ENCODE measurements around the gene AKAP1.

AKAP1 gene

DNA sequence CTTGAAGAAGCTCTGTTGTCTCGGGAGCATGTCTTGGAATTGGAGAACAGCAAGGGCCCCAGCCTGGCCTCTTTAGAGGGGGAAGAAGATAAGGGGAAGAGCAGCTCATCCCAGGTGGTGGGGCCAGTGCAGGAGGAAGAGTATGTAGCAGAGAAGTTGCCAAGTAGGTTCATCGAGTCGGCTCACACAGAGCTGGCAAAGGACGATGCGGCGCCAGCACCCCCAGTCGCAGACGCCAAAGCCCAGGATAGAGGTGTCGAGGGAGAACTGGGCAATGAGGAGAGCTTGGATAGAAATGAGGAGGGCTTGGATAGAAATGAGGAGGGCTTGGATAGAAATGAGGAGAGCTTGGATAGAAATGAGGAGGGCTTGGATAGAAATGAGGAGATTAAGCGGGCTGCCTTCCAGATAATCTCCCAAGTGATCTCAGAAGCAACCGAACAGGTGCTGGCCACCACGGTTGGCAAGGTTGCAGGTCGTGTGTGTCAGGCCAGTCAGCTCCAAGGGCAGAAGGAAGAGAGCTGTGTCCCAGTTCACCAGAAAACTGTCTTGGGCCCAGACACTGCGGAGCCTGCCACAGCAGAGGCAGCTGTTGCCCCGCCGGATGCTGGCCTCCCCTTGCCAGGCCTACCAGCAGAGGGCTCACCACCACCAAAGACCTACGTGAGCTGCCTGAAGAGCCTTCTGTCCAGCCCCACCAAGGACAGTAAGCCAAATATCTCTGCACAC lies 21.2 kb downstream of the AKAP1 start:
- no peak for DNase-seq

DNA sequence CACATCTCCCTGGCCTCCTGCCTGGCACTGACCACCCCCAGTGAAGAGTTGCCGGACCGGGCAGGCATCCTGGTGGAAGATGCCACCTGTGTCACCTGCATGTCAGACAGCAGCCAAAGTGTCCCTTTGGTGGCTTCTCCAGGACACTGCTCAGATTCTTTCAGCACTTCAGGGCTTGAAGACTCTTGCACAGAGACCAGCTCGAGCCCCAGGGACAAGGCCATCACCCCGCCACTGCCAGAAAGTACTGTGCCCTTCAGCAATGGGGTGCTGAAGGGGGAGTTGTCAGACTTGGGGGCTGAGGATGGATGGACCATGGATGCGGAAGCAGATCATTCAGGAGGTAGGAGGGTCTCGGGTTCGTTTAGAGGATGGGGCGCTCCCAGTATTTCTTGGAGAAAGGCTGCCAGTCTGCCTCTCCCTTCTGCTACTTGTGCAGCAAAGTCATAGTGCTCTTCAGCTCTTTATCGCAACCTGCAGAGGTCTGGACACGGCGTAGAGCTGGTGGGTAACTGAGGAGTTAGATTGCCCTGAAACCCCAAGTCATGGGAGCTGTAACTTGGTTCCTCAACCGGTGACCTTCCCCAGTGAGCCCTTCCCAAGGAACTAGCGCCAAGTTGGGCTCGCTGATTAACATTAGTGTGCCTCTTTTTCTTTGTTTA lies 21.9 kb downstream of the AKAP1 start:
- no peak for DNase-seq

DNA sequence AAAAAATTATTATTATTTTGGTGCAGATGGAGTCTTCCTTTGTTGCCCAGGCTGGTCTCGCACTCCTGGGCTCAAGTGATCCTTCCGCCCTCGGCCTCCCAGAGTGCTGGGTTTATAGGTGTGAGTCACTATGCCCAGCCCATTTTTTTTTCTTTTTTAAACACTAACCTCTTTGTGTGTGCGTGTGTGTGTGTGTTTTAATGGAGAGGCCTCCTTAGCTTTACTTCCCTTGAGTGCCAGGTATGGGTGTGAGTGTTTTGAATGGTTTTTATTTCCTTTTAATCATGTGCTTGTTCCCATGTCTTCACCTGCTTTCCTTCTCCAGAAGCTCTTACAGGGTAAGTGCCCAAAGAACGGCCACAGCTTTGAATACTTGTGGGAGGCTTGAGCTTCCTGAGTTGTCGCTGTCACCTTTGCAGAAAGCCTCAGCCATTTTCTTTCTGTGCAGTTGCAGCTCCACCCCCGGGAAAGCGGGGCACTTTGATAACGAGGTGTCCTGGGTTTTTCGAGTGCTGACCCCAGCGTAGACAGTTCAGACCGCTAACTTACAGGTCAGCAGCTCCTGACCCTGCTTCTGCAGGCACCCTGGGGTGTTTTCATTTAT lies 22.6 kb downstream of the AKAP1 start:
- peak; percentile 70 to 93 for DNase-seq

DNA sequence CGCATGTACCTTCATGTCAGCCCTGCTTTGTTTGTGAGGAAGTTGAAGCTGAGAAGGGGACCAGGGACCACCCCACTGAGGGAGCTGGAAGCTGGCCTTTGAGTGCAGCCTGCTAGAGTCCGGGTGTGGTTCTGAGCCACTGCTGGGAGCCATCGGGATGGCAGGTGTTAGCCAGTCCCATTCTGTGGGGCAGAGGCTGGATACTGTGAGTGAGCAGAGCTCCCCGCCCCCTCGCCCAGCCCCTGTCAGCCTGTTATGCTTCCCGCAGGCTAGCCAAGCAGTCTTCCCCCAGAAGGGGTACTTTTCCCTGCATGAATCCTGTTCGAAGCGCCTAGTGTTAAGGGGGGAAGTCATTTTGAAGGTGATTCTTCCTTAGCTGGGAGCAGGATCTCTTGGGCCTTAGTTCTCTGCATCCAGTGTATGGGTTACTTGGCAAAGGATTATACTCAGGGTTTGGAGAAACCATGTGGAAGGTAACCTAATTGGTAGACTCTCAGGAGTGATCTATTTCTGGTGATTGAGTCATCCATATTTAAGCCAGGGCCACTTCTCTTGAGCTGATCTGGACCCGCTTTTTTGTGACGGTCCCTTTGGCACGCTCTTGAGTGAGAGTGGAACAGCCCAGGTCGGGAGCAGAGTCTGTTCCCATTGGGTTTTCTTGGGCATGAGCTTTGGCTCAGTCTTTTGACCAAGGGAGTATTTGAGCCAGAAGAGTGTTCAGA lies 23.8 kb downstream of the AKAP1 start:
- peak; percentile 28 to 38 for DNase-seq

GRCh38 chr17:57109393-57110151 lies 24.5 kb downstream of the AKAP1 start:
- peak in 1 of 2 experiments; percentile 12 for DNase-seq

GRCh38 chr17:57110152-57110542 lies 25.1 kb downstream of the AKAP1 start:
- no peak for DNase-seq

DNA sequence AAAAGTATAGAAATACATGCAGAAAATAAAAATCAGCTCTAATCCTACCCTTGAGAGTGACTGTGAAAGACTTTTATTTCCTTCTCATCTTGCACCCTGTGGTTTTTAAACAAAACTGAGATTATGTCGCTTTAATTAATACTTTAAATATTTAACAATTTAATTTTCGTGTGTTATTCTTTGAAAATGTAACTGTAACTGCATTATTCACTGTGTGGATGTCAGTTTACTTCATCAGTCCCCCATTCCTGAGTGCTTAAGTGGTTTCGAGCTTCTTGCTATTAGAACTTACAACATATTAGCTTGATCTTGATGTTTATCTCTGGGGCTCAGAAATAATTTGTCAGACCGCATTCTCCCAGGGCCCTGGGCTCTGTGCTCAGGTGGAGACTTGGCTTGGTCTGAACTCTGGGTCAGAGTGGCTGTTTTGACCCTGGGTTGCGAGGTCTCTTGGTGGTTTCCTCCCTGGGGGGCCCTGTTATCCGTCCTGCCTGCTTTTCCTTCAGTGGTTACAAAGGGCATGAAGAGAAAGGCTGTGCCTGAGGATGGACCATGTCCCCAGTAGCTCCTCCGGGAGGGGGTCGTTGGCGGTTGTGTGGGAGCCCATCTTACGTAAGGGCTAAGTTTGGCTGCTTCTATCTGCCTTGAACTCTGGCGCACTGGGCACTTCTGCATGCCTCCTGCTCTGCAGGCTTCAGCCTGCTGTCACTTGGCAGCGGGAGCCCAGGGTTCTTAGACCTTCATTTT lies 25.7 kb downstream of the AKAP1 start:
- DNase-seq = no peak

DNA sequence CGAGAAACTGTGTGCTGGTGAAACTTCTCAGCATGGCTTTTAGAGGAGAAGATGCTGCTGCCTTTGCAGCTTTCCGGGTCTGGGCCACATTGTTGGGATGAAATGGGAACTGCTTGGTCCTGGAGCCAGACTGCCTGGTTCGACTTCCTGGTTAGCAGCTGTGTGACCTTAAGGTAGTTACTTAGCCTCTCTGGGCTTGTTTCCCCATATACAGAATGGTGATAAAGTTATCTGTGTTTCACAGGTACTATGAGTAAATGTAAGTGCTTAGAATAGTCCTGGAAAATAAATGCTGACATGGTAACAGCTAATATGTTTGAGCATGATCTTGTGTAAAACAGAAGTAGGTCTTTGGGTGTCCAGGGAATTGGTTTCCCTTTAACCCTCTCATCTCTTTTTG lies 26.3 kb downstream of the AKAP1 start:
- no peak for DNase-seq

GRCh38 chr17:57113011-57113410 lies 28.0 kb downstream of the AKAP1 start:
- no peak for DNase-seq

DNA sequence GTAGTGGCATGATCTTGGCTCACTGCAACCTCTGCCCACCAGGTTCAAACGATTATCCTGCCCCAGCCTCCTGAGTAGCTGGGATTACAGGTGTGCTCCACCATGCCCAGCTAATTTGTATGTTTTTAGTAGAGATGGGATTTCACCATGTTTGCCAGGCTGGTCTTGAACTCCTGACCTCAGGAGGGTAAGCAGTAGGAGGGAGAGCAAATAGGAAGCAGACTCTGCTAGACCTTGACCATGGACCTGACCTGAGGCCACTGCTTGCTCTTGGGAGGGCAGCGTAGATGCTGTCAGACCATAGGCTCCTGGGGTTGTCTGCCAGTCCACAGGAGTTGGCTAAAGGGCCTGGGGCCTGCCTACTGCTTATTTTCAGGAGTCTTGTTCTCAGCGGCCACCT lies 28.6 kb downstream of the AKAP1 start:
- no peak for DNase-seq

DNA sequence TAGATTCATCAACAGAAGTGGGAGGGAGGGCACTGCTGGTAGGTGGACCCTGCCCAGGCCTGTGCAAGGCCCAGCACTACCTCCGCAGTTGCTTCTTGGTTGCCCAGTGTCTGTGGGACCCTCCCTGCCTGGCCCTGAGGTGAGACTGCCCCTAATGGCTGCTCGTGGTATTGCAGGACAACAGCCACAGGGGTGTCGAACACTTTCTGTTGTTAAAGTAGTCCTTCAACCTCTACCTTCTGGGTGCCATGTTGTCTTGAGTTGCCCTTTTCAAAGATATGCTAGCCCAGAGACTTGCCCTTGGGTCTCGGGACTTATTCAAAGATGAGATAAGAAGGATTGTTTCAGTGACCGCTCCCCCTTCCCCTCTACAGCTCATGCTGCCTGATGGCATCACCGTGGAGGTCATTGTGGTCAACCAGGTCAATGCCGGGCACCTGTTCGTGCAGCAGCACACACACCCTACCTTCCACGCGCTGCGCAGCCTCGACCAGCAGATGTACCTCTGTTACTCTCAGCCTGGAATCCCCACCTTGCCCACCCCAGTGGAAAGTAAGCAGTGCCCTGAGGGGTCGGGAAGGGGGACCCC lies 29.1 kb downstream of the AKAP1 start:
- DNase-seq = no peak

- DNase-seq = no peak
Observed at GRCh38 chr17:57115377-57115776, 30.3 kb downstream of the AKAP1 start.

DNA sequence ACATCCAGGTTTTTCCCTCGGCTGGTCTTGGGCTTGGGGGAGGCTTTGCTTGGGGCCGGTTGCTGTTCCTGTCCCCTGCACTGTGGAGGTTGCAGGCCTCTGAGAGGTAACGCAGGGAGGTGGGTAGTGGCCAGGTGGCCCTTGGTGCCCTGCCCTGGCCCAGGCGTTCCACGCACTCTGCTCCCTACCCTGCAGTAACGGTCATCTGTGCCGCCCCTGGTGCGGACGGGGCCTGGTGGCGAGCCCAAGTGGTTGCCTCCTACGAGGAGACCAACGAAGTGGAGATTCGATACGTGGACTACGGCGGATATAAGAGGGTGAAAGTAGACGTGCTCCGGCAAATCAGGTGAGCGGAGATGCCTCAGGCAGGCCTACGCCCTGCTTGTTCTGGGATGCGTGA lies 30.9 kb downstream of the AKAP1 start:
- no peak for DNase-seq

GRCh38 chr17:57117798-57118197 lies 32.8 kb downstream of the AKAP1 start:
- no peak for DNase-seq

GRCh38 chr17:57120814-57121213 lies 35.8 kb downstream of the AKAP1 start:
- DNase-seq = no peak

- DNase-seq = no peak
Observed at GRCh38 chr17:57121308-57122042, 36.4 kb downstream of the AKAP1 start.

DNA sequence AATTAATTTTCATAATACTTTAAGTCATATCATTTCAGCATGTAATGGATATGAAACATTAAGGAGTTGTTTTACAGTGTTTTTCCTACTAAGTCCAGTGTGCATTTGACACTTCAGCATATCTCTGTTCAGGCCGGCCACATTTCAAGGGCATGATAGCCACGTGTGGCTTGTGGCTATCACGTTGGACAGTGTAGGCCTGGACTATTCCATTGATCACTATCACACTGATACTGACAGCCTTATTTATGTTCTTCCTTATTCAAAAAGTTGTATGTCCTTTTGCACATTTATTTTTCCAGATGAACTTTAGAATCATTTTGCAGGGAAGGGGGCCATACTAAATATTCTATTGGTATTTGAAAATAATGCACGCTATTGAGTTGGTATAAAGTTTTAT lies 39.0 kb downstream of the AKAP1 start:
- DNase-seq = no peak

DNA sequence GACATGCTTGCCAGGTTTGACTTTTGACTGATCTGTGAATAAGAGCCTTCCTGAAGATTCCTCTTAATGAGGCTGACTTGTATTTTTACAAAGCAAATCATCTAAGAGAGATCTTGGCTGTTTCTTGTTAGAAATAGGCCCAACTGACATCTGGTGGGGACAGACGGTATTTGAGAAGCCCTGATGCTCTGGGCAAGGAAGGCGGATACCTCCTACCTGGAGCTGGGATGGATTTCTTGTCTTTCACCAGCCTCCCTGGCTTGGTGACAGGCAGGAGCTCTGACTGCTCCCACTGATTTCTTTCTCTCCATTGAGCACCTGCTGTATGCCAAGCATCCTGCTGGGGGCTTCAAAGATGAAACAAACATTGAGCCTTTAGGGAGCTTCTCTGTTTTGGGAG lies 40.4 kb downstream of the AKAP1 start:
- DNase-seq = no peak

DNA sequence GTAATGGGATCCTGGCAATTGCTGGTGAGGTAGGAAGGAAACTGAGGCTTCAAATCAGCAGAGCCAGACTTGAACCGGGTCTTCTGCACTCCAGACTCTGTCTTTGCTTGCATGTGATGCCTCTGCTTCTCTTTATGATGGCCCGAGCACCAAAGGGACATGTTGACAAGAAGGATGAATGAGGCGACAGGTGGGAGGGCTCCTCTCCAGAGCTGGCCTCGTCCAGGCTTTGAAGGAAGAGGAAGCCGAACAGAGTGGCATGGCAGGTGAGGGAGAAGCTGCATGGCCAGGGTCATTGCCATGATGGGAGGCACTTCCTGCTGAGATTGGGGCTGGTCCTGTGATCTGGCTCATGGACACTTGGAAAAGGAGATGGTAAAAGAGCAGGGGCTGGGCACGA lies 40.8 kb downstream of the AKAP1 start:
- no peak for DNase-seq

DNA sequence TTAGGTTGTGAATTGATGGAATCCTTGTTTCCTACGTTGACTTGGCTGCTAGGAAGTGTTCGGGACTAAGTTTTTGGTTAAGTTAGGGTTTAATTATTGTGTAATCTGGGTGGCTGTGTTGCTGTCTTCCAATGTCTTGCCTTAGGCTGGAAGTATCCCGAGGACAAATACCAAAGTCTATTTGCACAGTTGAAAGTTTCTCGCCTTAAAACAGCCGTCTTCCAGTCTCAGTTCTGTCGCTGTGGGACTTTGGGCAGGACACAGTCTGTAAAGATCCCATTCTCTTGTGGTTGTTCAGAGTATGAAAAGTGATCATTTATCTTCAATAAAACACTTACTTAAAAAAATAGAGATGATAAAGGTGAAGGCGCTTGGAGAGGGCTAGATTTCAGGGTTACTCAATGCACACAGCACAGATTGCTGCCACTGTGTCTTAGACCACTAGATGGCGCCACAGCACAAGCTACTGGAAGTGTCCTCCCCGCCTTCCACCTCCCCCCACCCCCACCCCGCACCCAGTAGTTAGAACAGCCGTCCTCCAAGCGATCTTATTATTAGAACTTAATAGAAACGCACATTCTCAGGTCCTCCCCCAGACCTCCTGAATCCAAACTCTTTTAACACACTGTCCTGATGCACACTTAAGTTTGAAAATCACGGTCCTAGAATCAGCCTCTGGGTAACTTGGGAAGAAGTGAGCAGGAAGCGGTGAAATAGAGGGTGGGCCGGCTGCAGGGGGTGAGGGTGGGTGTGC lies 45.8 kb downstream of the AKAP1 start:
- DNase-seq = peak; percentile 54 to 55
